PC-3 (cell line): ENCODE measurements around the gene SART3.

Experiments used
- CTCF ChIP-seq: fragments of 300-600 bp; sonication (generic); conservative IDR thresholded peaks from 2 replicates; pipeline ENCODE4 v1.5.1; 2017; ENCODE audit warnings: antibody characterized with exemption, low read depth, mild to moderate bottlenecking, low read length
- EZH2 ChIP-seq: fragments of 300-600 bp; sonication (generic); IDR thresholded peaks from one replicate; pipeline ENCODE4 v1.6.1; 2017; ENCODE audit warnings: antibody characterized with exemption, mild to moderate bottlenecking, low read length; ENCODE audit not compliant: unreplicated experiment
- EZH2phosphoT487 ChIP-seq: fragments of 300-600 bp; sonication (generic); IDR thresholded peaks from 2 replicates; pipeline ENCODE4 v1.6.1; 2018; ENCODE audit warnings: mild to moderate bottlenecking, antibody characterized with exemption, low read length, borderline replicate concordance

- TF ChIP-seq EZH2, result no peak
- TF ChIP-seq CTCF, result no peak
- TF ChIP-seq EZH2phosphoT487, result no peak
Measured at GRCh38 chr12:108565146-108565545, 4.2 kb upstream of the SART3 start.
